ENCODE measurements around the gene SLBP. TPM values are rescaled to one million over a fixed set of nuclear protein-coding genes. Genes with fewer than 3 reads are reported as not detected.

SLBP gene
- total and polyA plus RNA-seq, 10 of the 15 experiments (the other 5 are each of a cell fraction or from before 2014, with no cell fraction given) = 94.4 to 278 (median 158) TPM

DNA sequence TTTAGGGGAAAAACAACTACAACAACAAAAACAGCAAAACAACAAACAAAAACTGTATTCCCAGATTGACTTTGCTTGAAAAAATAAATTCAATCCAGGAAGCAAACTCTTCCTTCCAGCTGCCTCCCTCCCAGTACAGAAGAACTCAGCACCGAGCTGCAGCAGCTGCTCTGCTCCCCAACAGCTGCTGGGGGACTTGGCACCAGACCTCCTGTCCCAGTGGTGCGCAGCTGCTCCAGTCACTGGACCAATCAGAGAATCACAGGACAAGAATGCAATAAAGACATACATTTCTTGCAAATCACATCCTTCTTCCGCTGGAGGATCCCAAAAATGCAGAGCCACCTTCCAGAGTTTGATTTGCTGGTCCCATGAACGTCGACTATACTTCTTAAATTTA is 16.2 kb downstream of the SLBP start:
- 91% methylated on average over 5 of the region's 5 CpGs for WGBS (ENCODE audit: insufficient coverage, insufficient replicate concordance, low lambda C conversion rate, missing lambda C conversion rate)
- Histone ChIP-seq H3K36me3 (ENCODE audit: control insufficient read depth in 2 of 2, insufficient read depth in 2 of 2, low read length in 1 of 2) (peaks cover 30 to 46% of the 10 kb centered on the region in 2 experiments), H3K4me1 (ENCODE audit: control insufficient read depth, insufficient read depth, low read length) (no peaks in the 10 kb centered on the region), H3K27ac (ENCODE audit: control insufficient read depth, insufficient read depth) (no peak overlapping the region), H2AFZ (ENCODE audit: control insufficient read depth, low read depth, low read length) (no peak overlapping the region), H3K9ac (ENCODE audit: control insufficient read depth, insufficient read depth, low read length) (no peak overlapping the region), H3K79me2 (ENCODE audit: control insufficient read depth, insufficient read depth, low read length) (no peaks in the 10 kb centered on the region), H3K4me2 (ENCODE audit: control insufficient read depth, insufficient read depth) (no peak overlapping the region), H4K20me1 (ENCODE audit: control insufficient read depth, insufficient read depth) (no peaks in the 10 kb centered on the region), H3K4me3 (no peak overlapping the region), H3K9me3 (replicated peaks; ENCODE audit: control insufficient read depth, insufficient read depth, low read length) (no peaks in the 10 kb centered on the region), H3K27me3 (replicated peaks in 1 of 2; ENCODE audit: control insufficient read depth in 2 of 2, insufficient read depth in 2 of 2, low read length in 1 of 2) (no peaks in the 10 kb centered on the region)
- FAIRE-seq = no peak
- ChIA-PET POLR2A (interaction anchor here (0.6 to 1.0 kb wide), 2 partner anchors 27 to 38 kb away, joined by 3 read pairs; no protein-coding TSS in a partner anchor), CTCF (interaction anchor here (1.3 to 8.3 kb wide), 3 partner anchors 12 to 204 kb away, joined by 5 to 317 read pairs (median 258); partner anchors contain the start of genes SLBP, TACC3 and TMEM129), SMC1A (ENCODE audit: uncharacterized antibody, unreplicated experiment) (interaction anchor here (8.0 kb wide), 1 partner anchor 27 kb away, joined by 132 read pairs; the partner anchor contains the start of genes TACC3 and TMEM129), RAD21 (ENCODE audit: unreplicated experiment) (interaction anchor here (0.7 to 1.5 kb wide), 3 partner anchors 16 to 28 kb away, joined by 3 read pairs; partner anchors contain the start of genes SLBP, TACC3 and TMEM129)
- intact Hi-C loops (cut with micrococcal nuclease; ENCODE audit: unreplicated experiment) (no loop called here), in situ Hi-C loops (cut with MboI) (no loop called here)
- no peak for TF ChIP-seq MTA3 (IDR thresholded peaks at IDR 0.05; ENCODE audit: borderline replicate concordance, low read length)
- BruUV-seq (replicated peaks) = no TSS peak
- no peak for DNase-seq (ENCODE audit: low read depth, low spot score)
- no peak for ATAC-seq

GRCh38 chr4:1693131-1693896 is 18.8 kb downstream of the SLBP start:
- CTCF ChIA-PET = interaction anchor here (0.7 to 8.3 kb wide), 29 partner anchors 10 to 760 kb away, joined by 3 to 317 read pairs (median 4); partner anchors contain the start of genes MAEA, SLBP, TACC3 and TMEM129
- H3K4me1 ChIP-seq (ENCODE audit: control insufficient read depth, insufficient read depth, low read length) = no peaks in the 10 kb centered on the region
- in situ Hi-C loops (cut with MboI) (loop anchor here (5.0 kb wide), 1 partner anchor 34 kb away; no protein-coding TSS in a partner anchor), intact Hi-C loops (cut with micrococcal nuclease; ENCODE audit: unreplicated experiment) (loop anchor here (1.0 kb wide), 1 partner anchor 33 kb away; no protein-coding TSS in a partner anchor)
- POLR2A ChIA-PET = interaction anchor here (0.5 to 1.7 kb wide), 9 partner anchors 9 to 331 kb away, joined by 4 to 20 read pairs (median 6); partner anchors contain the start of genes SLBP, TACC3 and TMEM129
- FAIRE-seq (peak; percentile 82), DNase-seq (ENCODE audit: low read depth, low spot score) (no peak), ATAC-seq (peak; percentile 99)
- BruUV-seq (replicated peaks) = TSS peak; percentile 68
- H4K20me1 ChIP-seq (ENCODE audit: control insufficient read depth, insufficient read depth) = no peaks in the 10 kb centered on the region
- no peak overlapping the region for H3K27ac ChIP-seq (ENCODE audit: control insufficient read depth, insufficient read depth)
- WGBS (ENCODE audit: insufficient coverage, insufficient replicate concordance, low lambda C conversion rate, missing lambda C conversion rate) = 27% methylated on average over 7 of the region's 7 CpGs
- H3K79me2 ChIP-seq (ENCODE audit: control insufficient read depth, insufficient read depth, low read length) = no peaks in the 10 kb centered on the region
- H3K4me2 ChIP-seq (ENCODE audit: control insufficient read depth, insufficient read depth) = no peak overlapping the region
- SMC1A ChIA-PET (ENCODE audit: uncharacterized antibody, unreplicated experiment) = interaction anchor here (0.8 to 8.0 kb wide), 16 partner anchors 8 to 207 kb away, joined by 3 to 132 read pairs (median 4); partner anchors contain the start of genes SLBP, TACC3 and TMEM129
- H2AFZ ChIP-seq (ENCODE audit: control insufficient read depth, low read depth, low read length) = no peak overlapping the region
- RAD21 ChIA-PET (ENCODE audit: unreplicated experiment) = interaction anchor here (0.8 to 4.1 kb wide), 15 partner anchors 9 to 206 kb away, joined by 3 to 77 read pairs (median 7); partner anchors contain the start of genes SLBP, TACC3 and TMEM129
- peaks cover 31 to 43% of the 10 kb centered on the region in 2 experiments for H3K36me3 ChIP-seq (ENCODE audit: control insufficient read depth in 2 of 2, insufficient read depth in 2 of 2, low read length in 1 of 2)
- H3K4me3 ChIP-seq = no peak overlapping the region
- H3K27me3 ChIP-seq (replicated peaks in 1 of 2; ENCODE audit: control insufficient read depth in 2 of 2, insufficient read depth in 2 of 2, low read length in 1 of 2) = no peaks in the 10 kb centered on the region
- H3K9ac ChIP-seq (ENCODE audit: control insufficient read depth, insufficient read depth, low read length) = no peak overlapping the region
- H3K9me3 ChIP-seq (replicated peaks; ENCODE audit: control insufficient read depth, insufficient read depth, low read length) = no peaks in the 10 kb centered on the region
- TF ChIP-seq BCL11A (IDR thresholded peaks at IDR 0.05; ENCODE audit: low read depth, low read length) = no peak
- 0 out of 2 replicates have a peak, but pooled peaks have one; percentile 34 for TF ChIP-seq TCF12 (IDR thresholded peaks at IDR 0.05; ENCODE audit: low read depth, low read length)
- no peak for TF ChIP-seq SMAD5 (IDR thresholded peaks at IDR 0.05; ENCODE audit: low read depth)
- TF ChIP-seq FOXM1 (IDR thresholded peaks at IDR 0.05; ENCODE audit: low read depth, low read length) = 0 out of 2 replicates have a peak, but pooled peaks have one; percentile 32
- 0 out of 2 replicates have a peak, but pooled peaks have one; percentile 15 for TF ChIP-seq IKZF1 (conservative IDR thresholded peaks at IDR 0.05)
- TF ChIP-seq RFX5 (IDR thresholded peaks at IDR 0.05; ENCODE audit: low read depth, low read length) = no peak
- peak; percentile 85 for TF ChIP-seq SMC3 (IDR thresholded peaks at IDR 0.05; ENCODE audit: borderline replicate concordance, low read length)
- TF ChIP-seq IRF4 (IDR thresholded peaks at IDR 0.05; ENCODE audit: low read depth, low read length) = 0 out of 2 replicates have a peak, but pooled peaks have one; percentile 16
- TF ChIP-seq, protein P1, sequence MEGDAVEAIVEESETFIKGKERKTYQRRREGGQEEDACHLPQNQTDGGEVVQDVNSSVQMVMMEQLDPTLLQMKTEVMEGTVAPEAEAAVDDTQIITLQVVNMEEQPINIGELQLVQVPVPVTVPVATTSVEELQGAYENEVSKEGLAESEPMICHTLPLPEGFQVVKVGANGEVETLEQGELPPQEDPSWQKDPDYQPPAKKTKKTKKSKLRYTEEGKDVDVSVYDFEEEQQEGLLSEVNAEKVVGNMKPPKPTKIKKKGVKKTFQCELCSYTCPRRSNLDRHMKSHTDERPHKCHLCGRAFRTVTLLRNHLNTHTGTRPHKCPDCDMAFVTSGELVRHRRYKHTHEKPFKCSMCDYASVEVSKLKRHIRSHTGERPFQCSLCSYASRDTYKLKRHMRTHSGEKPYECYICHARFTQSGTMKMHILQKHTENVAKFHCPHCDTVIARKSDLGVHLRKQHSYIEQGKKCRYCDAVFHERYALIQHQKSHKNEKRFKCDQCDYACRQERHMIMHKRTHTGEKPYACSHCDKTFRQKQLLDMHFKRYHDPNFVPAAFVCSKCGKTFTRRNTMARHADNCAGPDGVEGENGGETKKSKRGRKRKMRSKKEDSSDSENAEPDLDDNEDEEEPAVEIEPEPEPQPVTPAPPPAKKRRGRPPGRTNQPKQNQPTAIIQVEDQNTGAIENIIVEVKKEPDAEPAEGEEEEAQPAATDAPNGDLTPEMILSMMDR (IDR thresholded peaks at IDR 0.05 in 2 of 3, conservative IDR thresholded peaks at IDR 0.05 in 1 of 3; ENCODE audit: control insufficient read depth in 2 of 3, extremely low read depth in 1 of 3, insufficient read depth in 1 of 3, low read depth in 3 of 3, low read length in 3 of 3) = peak; percentile 91 to 97 (median 97); a peak in 5 of 6 replicates

Data from GM12878 (cell line).